H1 (cell line): ENCODE data around the gene TIMP3.

Experiments used
- EGR1 ChIP-seq: IDR thresholded peaks from 2 replicates; pipeline ENCODE4 v1.6.1; 2011; ENCODE audit warnings: low read depth, low read length, borderline replicate concordance
- EP300 ChIP-seq, 2 experiments: IDR thresholded peaks; 1 replicate in 1 of 2; 2 replicates in 1 of 2; pipeline ENCODE4 v1.6.1; 2011 to 2012; ENCODE audit warnings: low read depth in 2 of 2, low read length in 2 of 2, mild to moderate bottlenecking in 2 of 2, borderline replicate concordance in 1 of 2, inconsistent platforms in 1 of 2, moderate library complexity in 1 of 2
- TAF1 ChIP-seq: IDR thresholded peaks from 2 replicates; pipeline ENCODE4 v1.6.1; 2011; ENCODE audit warnings: mild to moderate bottlenecking, low read depth, low read length

GRCh38 chr22:32752326-32752725 is 49.2 kb upstream of the TIMP3 start:
- TF ChIP-seq EP300 (IDR thresholded peaks at IDR 0.05; ENCODE audit: borderline replicate concordance in 1 of 2, low read depth in 2 of 2, low read length in 2 of 2) (no peak), TAF1 (no peak), EGR1 (no peak)
